MCF 10A (cell line): Measurements from ENCODE around the gene C1QTNF3. TPM values are rescaled to one million over a fixed set of nuclear protein-coding genes. Genes with fewer than 3 reads are reported as not detected.

ENCODE experiments used
- BruUV-seq: library from RNA; stranded (reverse); fragments of 400-500 nt; replicated peaks from 2 replicates; lab custom pipeline; 2021; lab: Mats Ljungman, UMichigan
- CTCF ChIA-PET: fragments of 300-600 bp; sonication (Branson Sonifier 250); formaldehyde crosslinking; extraction: SDS; loops from one replicate; lab custom pipeline; 2021; ENCODE audit warnings: antibody characterized with exemption, inconsistent platforms; lab: Yijun Ruan, JAX
- POLR2A ChIA-PET: fragments of 300-600, 350-650 bp; sonication (Branson Sonifier 250); formaldehyde crosslinking; extraction: SDS; loops from one replicate; lab custom pipeline; 2020; ENCODE audit warnings: antibody characterized with exemption, inconsistent platforms; lab: Yijun Ruan, JAX
- DNase-seq: peaks from one replicate; pipeline ENCODE4 v3.0.0-alpha.2; 2018; ENCODE audit not compliant: unreplicated experiment
- H3K27ac Mint-ChIP-seq: one replicate; pipeline ENCODE4 v1.8.0; 2022; ENCODE audit warnings: mild to moderate bottlenecking, low read depth, mixed read lengths; ENCODE audit not compliant: unreplicated experiment
- H3K27me3 Mint-ChIP-seq: one replicate; pipeline ENCODE4 v1.8.0; 2022; ENCODE audit warnings: mixed read lengths; ENCODE audit not compliant: insufficient read depth, unreplicated experiment
- H3K36me3 Mint-ChIP-seq: one replicate; pipeline ENCODE4 v1.8.0; 2022; ENCODE audit warnings: mild to moderate bottlenecking, moderate library complexity, mixed read lengths; ENCODE audit not compliant: insufficient read depth, unreplicated experiment
- H3K4me1 Mint-ChIP-seq: one replicate; pipeline ENCODE4 v1.8.0; 2022; ENCODE audit warnings: mixed read lengths; ENCODE audit not compliant: insufficient read depth, unreplicated experiment
- H3K4me3 Mint-ChIP-seq: one replicate; pipeline ENCODE4 v1.8.0; 2022; ENCODE audit warnings: mild to moderate bottlenecking, moderate library complexity, mixed read lengths; ENCODE audit not compliant: unreplicated experiment
- H3K9me3 Mint-ChIP-seq: one replicate; pipeline ENCODE4 v1.8.0; 2022; ENCODE audit warnings: mixed read lengths; ENCODE audit not compliant: unreplicated experiment
- CTCF ChIP-seq: fragments of 200-600 bp; IDR thresholded peaks from one replicate; pipeline ENCODE4 v1.8.0; 2022; ENCODE audit warnings: antibody characterized with exemption, mild to moderate bottlenecking; ENCODE audit not compliant: unreplicated experiment
- intact Hi-C: fragments of 100-400 bp; cut with micrococcal nuclease; formaldehyde crosslinking; loops from 2 replicates; pipeline ENCODE4 v1.14.1; 2022
- total RNA-seq: library from RNA; stranded (reverse); gene quantifications from 2 replicates; pipeline ENCODE4 v1.2.3, GENCODE V29; 2022

Gene C1QTNF3
- total RNA-seq, 1 experiment from 2014 or later: 0.49 TPM

GRCh38 chr5:34053133-34053532 is 10.1 kb upstream of the C1QTNF3 start:
- BruUV-seq: no TSS peak
- no peak overlapping the region for H3K4me3 Mint-ChIP-seq
- intact Hi-C loops: no loop called here
- H3K9me3 Mint-ChIP-seq: no peaks in the 10 kb centered on the region
- ChIA-PET CTCF (interaction anchor here (1.6 kb wide), 1 partner anchor 47 kb away, joined by 5 read pairs; no protein-coding TSS in a partner anchor), POLR2A (interaction anchor here (0.6 to 2.1 kb wide), 6 partner anchors 8 to 862 kb away, joined by 5 to 9 read pairs (median 5); partner anchors contain the start of genes AMACR, BRIX1, C1QTNF3 and RAD1)
- peaks cover 10% of the 10 kb centered on the region for H3K36me3 Mint-ChIP-seq
- peaks cover 10% of the 10 kb centered on the region for H3K4me1 Mint-ChIP-seq
- H3K27me3 Mint-ChIP-seq: no peaks in the 10 kb centered on the region
- H3K27ac Mint-ChIP-seq: no peak overlapping the region
- no peak for TF ChIP-seq CTCF
- peak; percentile 10 for DNase-seq

DNA sequence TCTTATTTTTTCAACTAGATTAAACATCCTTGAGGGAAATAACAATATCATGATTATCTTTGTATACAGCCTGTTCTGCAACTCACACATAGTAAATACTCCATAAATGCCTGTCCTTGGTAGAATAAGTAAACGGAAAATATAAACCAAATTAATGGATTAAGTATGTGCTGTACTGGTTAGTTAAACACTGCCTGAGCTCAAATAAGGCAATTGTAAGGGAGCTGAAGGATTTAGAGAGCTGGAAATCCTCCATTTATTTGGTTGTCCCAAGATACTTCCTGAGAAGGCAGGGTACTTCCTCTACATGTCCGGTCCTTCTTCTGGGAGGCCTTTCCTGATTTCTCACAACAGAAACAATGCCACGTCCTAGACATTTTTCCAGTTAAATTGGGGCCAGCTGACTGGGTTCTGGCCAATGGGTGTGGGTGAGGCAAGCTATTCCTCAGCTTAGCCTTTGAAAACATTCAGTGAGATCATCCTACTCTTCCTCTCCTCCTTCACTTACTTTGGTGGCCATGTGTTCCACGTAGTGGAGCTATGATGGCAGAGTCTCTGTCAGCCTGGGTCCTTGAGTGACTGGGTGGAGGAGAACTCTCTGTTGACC is 8.5 kb upstream of the C1QTNF3 start:
- no peak for DNase-seq
- Mint-ChIP-seq H3K4me3 (no peak overlapping the region), H3K9me3 (no peaks in the 10 kb centered on the region), H3K36me3 (peaks cover 6% of the 10 kb centered on the region), H3K4me1 (peaks cover 10% of the 10 kb centered on the region), H3K27me3 (no peaks in the 10 kb centered on the region), H3K27ac (no peak overlapping the region)
- ChIA-PET POLR2A (no interaction called here), CTCF (no interaction called here)
- intact Hi-C loops: no loop called here
- TF ChIP-seq CTCF: no peak
- no TSS peak for BruUV-seq

GRCh38 chr5:34047774-34048572 is 5.0 kb upstream of the C1QTNF3 start:
- intact Hi-C loops: no loop called here
- no TSS peak for BruUV-seq
- POLR2A ChIA-PET: no interaction called here
- CTCF ChIA-PET: interaction anchor here (0.5 to 1.1 kb wide), 3 partner anchors 8 to 436 kb away, joined by 3 to 4 read pairs (median 3); no protein-coding TSS in a partner anchor
- H3K9me3 Mint-ChIP-seq: no peaks in the 10 kb centered on the region
- no peaks in the 10 kb centered on the region for H3K27me3 Mint-ChIP-seq
- no peak for TF ChIP-seq CTCF
- H3K4me1 Mint-ChIP-seq: no peaks in the 10 kb centered on the region
- DNase-seq: no peak
- peaks cover 6% of the 10 kb centered on the region for H3K36me3 Mint-ChIP-seq
- H3K27ac Mint-ChIP-seq: no peak overlapping the region
- H3K4me3 Mint-ChIP-seq: no peak overlapping the region

DNA sequence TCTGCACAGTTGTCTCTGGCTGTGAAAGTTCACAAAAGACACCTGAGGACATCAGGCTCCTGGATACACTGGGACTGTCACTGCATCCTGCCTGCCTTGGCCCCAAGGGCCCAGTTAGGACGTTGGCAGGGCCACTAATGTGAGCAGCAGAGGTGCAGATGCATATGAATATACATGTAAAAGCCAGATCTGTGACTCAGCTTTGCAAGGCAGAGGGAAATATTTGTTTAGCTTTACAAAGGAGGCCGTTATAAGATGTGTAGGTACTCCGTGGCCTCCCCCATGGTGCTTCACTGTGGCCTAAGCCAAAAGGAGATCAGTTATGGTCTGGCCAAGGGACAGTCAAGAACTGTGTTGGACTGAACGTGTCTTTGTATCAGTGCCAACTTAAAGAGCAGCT is 4.1 kb upstream of the C1QTNF3 start:
- intact Hi-C loops: no loop called here
- H3K27me3 Mint-ChIP-seq: no peaks in the 10 kb centered on the region
- no TSS peak for BruUV-seq
- no peaks in the 10 kb centered on the region for H3K4me1 Mint-ChIP-seq
- ChIA-PET CTCF (interaction anchor here (0.5 kb wide), 1 partner anchor 437 kb away, joined by 4 read pairs; no protein-coding TSS in a partner anchor), POLR2A (no interaction called here)
- DNase-seq: no peak
- peaks cover 6% of the 10 kb centered on the region for H3K36me3 Mint-ChIP-seq
- TF ChIP-seq CTCF: no peak
- H3K9me3 Mint-ChIP-seq: no peaks in the 10 kb centered on the region
- H3K4me3 Mint-ChIP-seq: no peak overlapping the region
- H3K27ac Mint-ChIP-seq: no peak overlapping the region
